ENCODE data around the gene FIS1. TPM values are rescaled to one million over a fixed set of nuclear protein-coding genes. Genes with fewer than 3 reads are reported as not detected.

Gene FIS1
- total RNA-seq, 8 experiments from 2014 or later: 137 to 231 (median 187) TPM

DNA sequence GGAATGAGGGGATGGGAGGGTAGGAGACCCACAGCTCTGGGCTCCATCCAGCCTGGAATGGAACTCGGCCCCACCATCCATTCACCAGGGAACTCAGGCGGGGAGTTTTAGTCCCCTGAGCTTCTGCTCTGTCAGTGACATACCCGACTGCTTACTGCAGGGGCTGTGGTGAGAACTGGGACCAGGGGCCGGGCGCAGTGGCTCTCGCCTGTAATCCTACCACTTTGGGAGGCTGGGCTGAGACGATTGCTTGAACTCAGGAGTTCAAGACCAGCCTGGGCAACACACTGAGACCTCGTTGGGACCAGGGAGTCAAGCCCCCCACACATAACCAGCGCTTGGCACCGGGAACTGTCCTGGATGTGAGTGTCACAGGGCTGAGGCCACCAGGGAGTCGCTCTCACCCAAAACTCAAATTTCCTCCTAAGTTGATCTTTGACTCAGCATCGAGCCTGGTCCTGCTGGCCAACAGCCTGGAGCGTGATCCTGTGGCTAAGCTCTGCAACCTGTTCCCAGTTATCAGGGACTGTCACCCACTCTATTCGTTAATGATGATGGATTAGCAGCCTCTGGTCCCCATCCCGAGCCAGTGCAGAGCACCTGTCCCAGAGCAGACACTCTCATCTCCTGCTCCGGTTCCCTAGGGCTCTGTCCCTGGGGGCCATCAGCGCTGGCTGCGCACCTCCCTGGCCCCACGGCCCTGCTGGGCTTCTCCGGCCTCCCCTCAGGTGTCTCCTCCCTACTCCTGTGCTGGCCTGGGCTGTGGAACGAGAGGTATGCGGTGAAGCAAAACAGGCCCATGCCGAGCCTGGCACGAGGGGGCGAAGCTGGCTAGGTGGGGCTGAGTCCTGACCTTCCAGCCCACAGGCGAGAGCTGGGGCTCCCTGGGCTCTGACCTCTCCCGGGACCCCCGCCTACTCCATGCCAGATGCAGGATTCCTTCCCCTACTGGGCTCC lies 6.4 kb downstream of the FIS1 start:
- no peak overlapping the region for H3K27ac ChIP-seq
- peaks cover 3 to 4% of the 10 kb centered on the region in 2 donors for H3K4me1 ChIP-seq (replicated peaks in 1 of 2)
- in situ Hi-C loops (cut with MboI; ENCODE audit: low pct_unique_long_range_greater_than_20kb in 2 of 9, low sequenced_read_pairs in 9 of 9, unreplicated experiment in 9 of 9): no loop called here
- WGBS, 10 experiments: 71 to 91% (median 84%) methylated on average over 3 to 9 of the region's 28 CpGs; no CpG with 5 or more reads in 7 of the 10 experiments
- H3K4me3 ChIP-seq: no peak overlapping the region
- ATAC-seq (replicated peaks in 6 of 8): peak in 4 of 8 experiments; percentile 2 to 19 (median 8)

DNA sequence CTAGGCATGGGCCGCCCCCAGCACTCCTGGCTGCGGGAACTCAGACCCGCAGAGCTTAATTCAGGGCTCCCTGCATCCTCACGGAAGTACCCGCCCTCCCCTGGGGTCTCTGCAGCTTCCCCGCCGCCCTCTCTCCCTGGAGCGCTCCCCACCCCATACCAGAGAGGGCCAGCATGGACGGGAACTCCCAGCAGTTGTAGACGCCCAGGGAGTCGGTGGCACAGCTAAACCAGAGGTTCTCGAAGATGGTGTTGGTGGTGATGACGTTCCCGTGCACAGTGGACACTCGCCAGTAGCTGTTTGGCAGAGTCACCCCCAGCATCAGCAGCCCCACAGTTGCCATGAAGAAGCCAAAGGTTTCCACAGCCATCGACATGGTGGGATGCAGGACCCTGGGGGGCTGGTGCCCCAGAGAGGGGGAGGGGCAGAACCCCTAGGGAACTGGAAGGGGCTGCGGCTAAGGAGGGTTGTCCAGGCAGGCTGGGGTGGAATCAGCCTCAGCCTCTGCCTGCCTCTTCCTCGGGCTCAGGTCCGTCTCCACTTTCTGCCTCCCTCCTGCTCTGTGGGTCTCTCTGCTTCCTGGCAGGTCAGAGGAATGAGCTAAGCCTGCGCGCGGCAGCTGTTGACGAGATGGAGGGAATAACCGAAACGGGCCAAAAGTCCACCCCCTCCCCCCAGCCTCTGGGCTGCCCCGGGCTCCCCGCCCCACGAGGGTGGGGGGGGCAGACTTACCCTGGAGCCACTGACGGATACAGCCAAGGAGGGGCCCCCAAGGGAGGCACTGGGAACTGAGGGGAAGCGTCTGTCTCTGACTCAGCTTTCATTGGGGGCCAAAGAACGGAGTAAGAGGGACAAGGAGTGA lies 7.4 kb downstream of the FIS1 start, which contains the start of gene CLDN15:
Gene CLDN15, minus strand, starts transcription at position 597 of the 862 bp plus-strand sequence. Its CDS starts 221 bp downstream, at position 376.
- H3K4me3 ChIP-seq: no peak within 1 kb of the TSS
- WGBS, 10 experiments: 77% methylated on average over 5 of the region's 31 CpGs; no CpG with 5 or more reads in 9 of the 10 experiments
- ATAC-seq (replicated peaks in 6 of 8): peak; percentile 14 to 82 (median 63)
- H3K27ac ChIP-seq: no peak within 1 kb of the TSS
- no peaks in the 10 kb centered on the region for H3K4me1 ChIP-seq (replicated peaks in 1 of 2)
- in situ Hi-C loops (cut with MboI; ENCODE audit: low pct_unique_long_range_greater_than_20kb in 2 of 9, low sequenced_read_pairs in 9 of 9, unreplicated experiment in 9 of 9): no loop called here

DNA sequence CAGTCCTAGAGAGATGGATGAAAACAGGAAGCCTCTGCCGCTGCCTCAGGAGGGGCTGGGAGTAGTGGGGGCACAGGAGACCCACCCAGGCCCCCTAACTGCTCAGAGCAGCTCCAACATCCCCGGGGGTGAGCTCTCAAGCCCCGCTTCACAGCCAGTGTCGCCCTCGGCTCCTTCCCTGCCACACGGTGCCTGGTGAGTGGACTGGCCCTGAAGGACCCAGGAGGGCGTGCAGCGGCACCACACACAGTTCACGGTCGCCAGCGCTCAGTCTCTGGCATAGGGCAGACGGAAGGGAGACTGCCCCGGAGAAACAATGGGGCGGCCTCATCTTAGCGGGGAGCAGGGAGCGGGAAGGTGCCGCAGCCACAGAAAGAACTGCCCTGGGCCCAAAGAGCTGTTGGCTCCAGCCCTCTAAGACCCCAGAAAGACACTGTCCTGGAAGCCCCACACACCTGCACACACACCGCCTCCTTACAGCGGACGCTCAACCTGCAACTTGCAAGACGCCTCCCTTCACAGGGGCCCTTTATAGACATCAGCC lies 8.5 kb downstream of the FIS1 start:
- WGBS, 10 experiments: 90 to 100% methylated on average over 2 to 3 of the region's 21 CpGs; no CpG with 5 or more reads in 8 of the 10 experiments
- Histone ChIP-seq H3K4me1 (replicated peaks in 1 of 2) (peaks cover 0 to 3% of the 10 kb centered on the region in 2 donors), H3K27ac (no peak overlapping the region), H3K4me3 (no peak overlapping the region)
- in situ Hi-C loops (cut with MboI; ENCODE audit: low pct_unique_long_range_greater_than_20kb in 2 of 9, low sequenced_read_pairs in 9 of 9, unreplicated experiment in 9 of 9): no loop called here
- no peak for ATAC-seq (replicated peaks in 6 of 8)

DNA sequence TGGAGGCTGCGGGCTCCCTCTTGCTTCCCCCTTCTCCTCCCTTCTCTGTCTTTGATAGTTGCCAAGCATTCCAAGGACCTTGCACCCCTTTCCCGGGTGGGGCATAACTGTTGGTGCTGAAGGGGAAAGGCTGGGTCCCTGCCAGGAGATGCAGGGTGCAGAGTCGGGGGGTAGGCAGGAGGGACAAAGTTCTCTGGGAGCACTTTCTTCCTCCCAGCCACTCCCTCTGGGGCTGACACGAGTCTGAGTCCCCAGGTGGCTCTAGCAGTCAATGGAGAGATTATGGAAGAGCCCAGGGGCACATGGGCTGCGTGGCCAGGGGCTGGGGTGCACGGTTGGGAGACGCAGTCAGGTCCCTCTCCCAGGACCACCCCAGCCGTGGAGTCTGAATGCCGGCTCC lies 9.4 kb downstream of the FIS1 start:
- in situ Hi-C loops (cut with MboI; ENCODE audit: low pct_unique_long_range_greater_than_20kb in 2 of 9, low sequenced_read_pairs in 9 of 9, unreplicated experiment in 9 of 9): no loop called here
- Histone ChIP-seq H3K27ac (no peak overlapping the region), H3K4me1 (replicated peaks in 1 of 2) (peaks cover 0 to 3% of the 10 kb centered on the region in 2 donors), H3K4me3 (no peak overlapping the region)
- WGBS, 10 experiments: 78 to 100% (median 90%) methylated on average over 1 to 4 of the region's 9 CpGs; no CpG with 5 or more reads in 4 of the 10 experiments
- ATAC-seq (replicated peaks in 6 of 8): no peak

DNA sequence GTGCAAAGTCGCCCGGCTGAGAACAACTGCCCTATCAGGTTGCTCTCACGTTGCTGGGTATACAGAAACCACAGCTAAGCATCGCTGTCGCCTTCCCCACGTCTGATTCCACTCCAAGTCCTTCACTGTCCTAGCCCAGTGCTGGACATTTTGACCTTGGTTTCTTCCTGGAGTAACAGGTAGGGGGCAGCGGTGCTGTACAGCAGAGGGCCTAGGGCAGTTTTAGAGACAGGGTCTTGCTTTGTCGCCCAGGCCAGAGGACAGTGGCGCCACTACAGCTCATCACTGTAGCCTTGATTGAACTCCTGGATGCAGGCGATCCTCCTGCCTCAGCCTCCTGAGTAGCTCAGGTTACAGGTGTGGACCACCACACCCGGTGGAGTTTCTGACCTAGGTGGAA lies 9.8 kb downstream of the FIS1 start:
- H3K27ac ChIP-seq: no peak overlapping the region
- H3K4me3 ChIP-seq: no peak overlapping the region
- 20 to 100% (median 80%) methylated on average over 1 to 3 of the region's 11 CpGs; no CpG with 5 or more reads in 5 of the 10 experiments for WGBS, 10 experiments
- peak in 2 of 8 experiments; percentile 4 to 18 for ATAC-seq (replicated peaks in 6 of 8)
- in situ Hi-C loops (cut with MboI; ENCODE audit: low pct_unique_long_range_greater_than_20kb in 2 of 9, low sequenced_read_pairs in 9 of 9, unreplicated experiment in 9 of 9): no loop called here
- H3K4me1 ChIP-seq (replicated peaks in 1 of 2): peaks cover 0 to 3% of the 10 kb centered on the region in 2 donors

DNA sequence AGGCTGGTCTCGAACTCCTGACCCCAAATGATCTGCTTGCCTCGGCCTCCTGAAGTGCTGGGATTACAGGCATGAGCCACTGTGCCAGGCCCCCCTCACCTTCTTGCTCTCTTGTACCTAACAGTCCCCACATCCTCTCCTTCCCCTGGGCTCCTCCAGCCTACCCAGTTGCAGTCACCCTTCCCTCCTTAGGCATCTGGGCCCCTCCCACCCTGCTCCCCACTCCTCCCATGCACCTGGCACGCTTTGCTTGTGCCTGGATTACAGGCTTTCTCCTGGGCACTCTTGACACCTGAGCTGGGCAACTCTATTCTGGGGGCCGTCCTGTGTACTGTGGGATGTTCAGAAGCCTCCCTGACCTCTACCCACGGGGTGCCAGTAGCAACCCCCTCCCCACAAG lies 10.2 kb downstream of the FIS1 start:
- in situ Hi-C loops (cut with MboI; ENCODE audit: low pct_unique_long_range_greater_than_20kb in 2 of 9, low sequenced_read_pairs in 9 of 9, unreplicated experiment in 9 of 9): no loop called here
- WGBS, 10 experiments: 80 to 100% (median 90%) methylated on average over 1 to 4 of the region's 5 CpGs; no CpG with 5 or more reads in 6 of the 10 experiments
- no peak for ATAC-seq (replicated peaks in 6 of 8)
- Histone ChIP-seq H3K4me3 (no peak overlapping the region), H3K4me1 (replicated peaks in 1 of 2) (peaks cover 0 to 3% of the 10 kb centered on the region in 2 donors), H3K27ac (no peak overlapping the region)

DNA sequence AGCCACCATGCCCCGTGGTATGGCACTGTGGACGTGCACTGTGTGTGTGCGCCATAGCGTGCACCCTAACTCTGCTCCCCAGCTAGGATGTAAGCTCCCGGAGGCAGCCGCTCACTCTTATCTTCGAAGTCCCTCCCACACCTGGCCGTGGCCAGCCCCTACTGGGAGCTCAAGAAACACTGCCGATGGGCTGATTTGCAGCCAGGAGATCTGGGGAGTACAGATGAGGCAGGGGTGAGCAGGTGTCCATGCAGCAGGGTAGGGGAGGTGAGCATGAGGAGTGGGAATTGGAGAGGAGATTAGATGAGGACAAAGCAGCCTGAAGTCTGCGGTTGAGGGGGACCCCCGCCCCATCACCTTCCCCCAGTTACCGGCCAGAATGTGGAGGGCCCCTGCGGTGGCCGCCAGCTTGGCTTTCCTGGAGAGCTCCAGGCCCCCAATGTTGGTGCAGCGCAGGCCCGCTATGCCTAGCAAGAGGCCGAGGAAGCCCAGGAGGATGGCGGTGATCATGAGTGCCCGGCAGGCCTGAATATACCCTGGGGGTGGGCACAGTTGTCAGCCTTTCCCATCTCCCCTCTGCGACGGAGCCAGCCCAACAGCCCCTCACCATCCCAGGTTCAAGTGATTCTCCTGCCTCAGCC lies 10.9 kb downstream of the FIS1 start:
- 60 to 80% (median 60%) methylated on average over 1 to 3 of the region's 21 CpGs; no CpG with 5 or more reads in 7 of the 10 experiments for WGBS, 10 experiments
- Histone ChIP-seq H3K27ac (no peak overlapping the region), H3K4me3 (no peak overlapping the region), H3K4me1 (replicated peaks in 1 of 2) (peaks cover 0 to 3% of the 10 kb centered on the region in 2 donors)
- ATAC-seq (replicated peaks in 6 of 8): no peak
- in situ Hi-C loops (cut with MboI; ENCODE audit: low pct_unique_long_range_greater_than_20kb in 2 of 9, low sequenced_read_pairs in 9 of 9, unreplicated experiment in 9 of 9): no loop called here

DNA sequence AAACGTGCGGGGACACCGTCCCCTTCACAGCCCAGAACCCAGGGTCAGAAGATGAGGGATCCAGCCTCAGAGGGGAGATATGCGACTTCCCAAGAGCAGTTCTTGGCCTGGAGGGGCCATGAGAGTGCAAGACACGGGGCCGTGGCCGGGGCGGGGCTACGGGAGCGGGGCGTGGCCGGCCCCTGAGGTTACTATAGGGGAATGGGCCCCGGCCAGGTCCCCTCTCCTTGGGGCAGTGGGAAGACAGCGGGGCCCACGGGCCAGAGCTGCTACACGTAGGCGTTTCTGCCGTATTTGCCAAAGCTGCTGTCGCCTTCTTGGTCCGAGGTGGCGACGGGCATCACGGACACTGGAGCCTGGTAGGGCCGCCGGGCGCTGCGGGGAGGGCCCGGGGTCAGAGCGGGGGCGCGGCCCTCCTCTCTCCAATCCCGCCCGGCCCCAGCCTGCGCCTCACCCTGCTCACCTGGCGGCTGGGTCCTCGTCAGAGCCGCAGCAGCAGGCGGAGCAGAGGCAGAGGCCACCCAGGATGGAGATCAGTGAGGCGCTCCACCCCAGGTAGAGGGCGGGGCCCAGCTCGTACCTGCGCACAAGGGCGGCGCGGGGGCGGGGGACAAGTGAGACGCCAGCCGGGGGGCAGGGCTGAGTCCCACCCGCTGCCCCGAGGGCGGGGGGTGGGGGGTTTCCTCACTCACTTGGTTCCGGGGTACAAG lies 12.6 kb downstream of the FIS1 start:
- in situ Hi-C loops (cut with MboI; ENCODE audit: low pct_unique_long_range_greater_than_20kb in 2 of 9, low sequenced_read_pairs in 9 of 9, unreplicated experiment in 9 of 9): no loop called here
- 0 to 55% (median 15%) methylated on average over 1 to 8 of the region's 52 CpGs; no CpG with 5 or more reads in 6 of the 10 experiments for whole genome bisulfite sequencing, 10 experiments
- peaks cover 0 to 3% of the 10 kb centered on the region in 2 donors for H3K4me1 ChIP-seq (replicated peaks in 1 of 2)
- ATAC-seq (replicated peaks in 6 of 8): peak; percentile 11 to 54 (median 46)
- H3K4me3 ChIP-seq: no peak overlapping the region
- no peak overlapping the region for H3K27ac ChIP-seq

DNA sequence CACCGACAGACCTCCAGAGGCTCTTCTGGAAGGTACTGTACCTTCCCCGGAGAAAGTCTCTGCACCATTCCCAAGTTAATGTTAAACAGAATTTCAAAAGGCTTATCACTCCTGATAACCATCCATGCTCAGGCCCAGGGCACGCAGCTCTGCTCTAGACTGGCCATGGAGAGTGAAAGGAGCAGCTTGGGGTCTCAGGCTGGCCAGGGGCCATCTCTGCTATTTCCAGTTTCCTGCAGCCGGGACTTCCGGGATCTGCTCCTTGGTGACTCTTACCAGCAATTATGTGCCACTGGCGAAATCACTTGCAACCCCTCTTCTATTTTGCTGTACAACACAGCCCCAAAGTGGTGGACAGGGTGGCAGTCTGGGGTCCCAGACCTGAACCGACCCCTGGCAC lies 13.2 kb downstream of the FIS1 start:
- WGBS, 10 experiments: 71 to 92% (median 76%) methylated on average over 1 to 5 of the region's 7 CpGs; no CpG with 5 or more reads in 6 of the 10 experiments
- peak in 3 of 8 experiments; percentile 2 to 9 (median 5) for ATAC-seq (replicated peaks in 6 of 8)
- no peak overlapping the region for H3K27ac ChIP-seq
- in situ Hi-C loops (cut with MboI; ENCODE audit: low pct_unique_long_range_greater_than_20kb in 2 of 9, low sequenced_read_pairs in 9 of 9, unreplicated experiment in 9 of 9): no loop called here
- H3K4me3 ChIP-seq: no peak overlapping the region
- H3K4me1 ChIP-seq (replicated peaks in 1 of 2): peaks cover 0 to 3% of the 10 kb centered on the region in 2 donors

DNA sequence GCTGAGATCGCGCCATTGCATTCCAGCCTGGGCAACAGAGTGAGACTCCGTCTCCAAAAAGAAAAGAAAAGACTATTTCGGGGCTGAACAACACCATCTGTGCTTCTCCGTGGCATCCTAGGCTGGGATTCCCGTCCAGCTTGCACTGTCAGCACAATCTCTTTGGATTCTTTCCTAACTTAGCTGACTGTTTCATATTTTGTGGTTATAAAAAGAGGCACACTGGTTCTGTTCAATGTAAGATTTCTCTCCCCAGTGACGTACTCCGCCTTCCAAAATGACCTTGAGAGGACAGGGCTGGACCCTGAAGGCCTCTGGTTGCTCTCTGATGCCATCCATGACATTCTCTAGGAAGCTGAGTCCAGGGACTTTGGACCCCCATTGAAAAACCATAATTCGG lies 18.2 kb downstream of the FIS1 start:
- in situ Hi-C loops (cut with MboI; ENCODE audit: low pct_unique_long_range_greater_than_20kb in 2 of 9, low sequenced_read_pairs in 9 of 9, unreplicated experiment in 9 of 9): no loop called here
- ATAC-seq (replicated peaks in 6 of 8): no peak
- WGBS, 10 experiments: 19 to 100% (median 67%) methylated on average over 1 to 7 of the region's 9 CpGs; no CpG with 5 or more reads in 3 of the 10 experiments
- H3K4me1 ChIP-seq (replicated peaks in 1 of 2): no peaks in the 10 kb centered on the region
- no peak overlapping the region for H3K4me3 ChIP-seq
- H3K27ac ChIP-seq: no peak overlapping the region

DNA sequence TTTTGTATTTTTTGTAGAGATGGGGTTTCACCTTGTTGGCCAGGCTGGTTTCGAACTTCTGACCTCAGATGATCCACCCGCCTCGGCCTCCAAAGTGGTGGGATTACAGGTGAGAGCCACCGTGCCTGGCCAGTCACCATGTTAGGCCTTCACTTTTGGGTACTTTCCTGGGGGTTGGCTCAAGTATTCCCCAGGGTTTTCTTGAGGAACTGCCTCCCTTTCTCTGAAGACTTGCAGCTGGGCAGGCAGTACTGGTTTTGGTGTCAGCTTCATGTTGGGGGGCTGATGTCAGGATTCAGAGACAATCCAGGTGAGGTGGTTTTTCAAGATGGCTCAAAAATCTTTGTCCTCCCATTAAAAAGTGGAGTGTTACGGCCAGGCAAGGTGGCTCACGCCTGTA lies 19.2 kb downstream of the FIS1 start:
- 100% methylated on average over 1 to 4 of the region's 6 CpGs; no CpG with 5 or more reads in 8 of the 10 experiments for WGBS, 10 experiments
- no peak overlapping the region for H3K4me3 ChIP-seq
- in situ Hi-C loops (cut with MboI; ENCODE audit: low pct_unique_long_range_greater_than_20kb in 2 of 9, low sequenced_read_pairs in 9 of 9, unreplicated experiment in 9 of 9): no loop called here
- no peak overlapping the region for H3K27ac ChIP-seq
- ATAC-seq (replicated peaks in 6 of 8): no peak
- no peaks in the 10 kb centered on the region for H3K4me1 ChIP-seq (replicated peaks in 1 of 2)

DNA sequence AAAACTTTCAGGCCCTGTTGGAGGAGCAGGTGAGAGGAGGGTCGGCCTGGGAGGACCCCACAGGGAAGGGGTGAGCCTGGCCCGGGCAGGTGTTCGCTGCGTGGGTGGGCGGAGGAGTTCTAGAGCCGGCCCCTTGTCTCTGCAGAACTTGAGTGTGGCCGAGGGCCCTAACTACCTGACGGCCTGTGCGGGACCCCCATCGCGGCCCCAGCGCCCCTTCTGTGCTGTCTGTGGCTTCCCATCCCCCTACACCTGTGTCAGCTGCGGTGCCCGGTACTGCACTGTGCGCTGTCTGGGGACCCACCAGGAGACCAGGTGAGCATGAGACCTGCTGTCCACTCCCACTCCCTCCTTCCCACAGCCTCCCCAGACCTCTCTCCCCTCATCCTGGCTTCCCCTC lies 21.4 kb downstream of the FIS1 start:
- H3K4me1 ChIP-seq (replicated peaks in 1 of 2): peaks cover 6 to 7% of the 10 kb centered on the region in 2 donors
- no peak overlapping the region for H3K4me3 ChIP-seq
- ATAC-seq (replicated peaks in 6 of 8): no peak
- in situ Hi-C loops (cut with MboI; ENCODE audit: low pct_unique_long_range_greater_than_20kb in 2 of 9, low sequenced_read_pairs in 9 of 9, unreplicated experiment in 9 of 9): no loop called here
- no peak overlapping the region for H3K27ac ChIP-seq
- WGBS, 10 experiments: no CpG with 5 or more reads among the region's 15 CpGs
